Fibroblast of lung (primary cell): ENCODE measurements around the gene NUP98.

Experiments
- EZH2 ChIP-seq: IDR thresholded peaks from 2 replicates; pipeline ENCODE4 v1.5.1; 2012; ENCODE audit warnings: low read length, control low read depth, mild to moderate bottlenecking; ENCODE audit errors: missing control alignments
- TF ChIP-seq, protein P1 (sequence below), 2 donors: IDR thresholded peaks in 1 of 2; conservative IDR thresholded peaks in 1 of 2; 1 replicate in 1 of 2; 2 replicates in 1 of 2; pipeline ENCODE4 v1.5.1; 2011 to 2012; ENCODE audit warnings: low read length in 2 of 2, control low read depth in 1 of 2, inconsistent platforms in 1 of 2, low read depth in 1 of 2, mild to moderate bottlenecking in 1 of 2

DNA sequence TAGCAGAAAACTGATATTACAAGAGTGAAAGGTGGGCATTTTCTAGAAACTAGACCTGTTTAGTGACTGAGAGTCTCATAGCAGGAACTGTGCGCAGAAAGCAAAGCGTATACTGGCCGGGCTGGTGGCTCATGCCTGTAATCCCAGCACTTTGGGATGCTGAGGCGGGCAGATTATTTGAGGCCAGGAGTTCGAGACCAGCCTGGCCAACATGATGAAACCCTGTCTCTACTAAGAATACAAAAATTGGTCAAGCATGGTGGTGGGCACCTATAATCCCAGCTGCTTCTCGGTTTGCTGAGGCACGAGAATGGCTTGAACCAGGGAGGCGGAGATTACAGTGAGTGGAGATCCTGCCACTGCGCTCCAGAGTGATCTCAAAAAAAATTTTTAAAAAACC is 1.8 kb upstream of the NUP98 start:
- TF ChIP-seq, protein P1, sequence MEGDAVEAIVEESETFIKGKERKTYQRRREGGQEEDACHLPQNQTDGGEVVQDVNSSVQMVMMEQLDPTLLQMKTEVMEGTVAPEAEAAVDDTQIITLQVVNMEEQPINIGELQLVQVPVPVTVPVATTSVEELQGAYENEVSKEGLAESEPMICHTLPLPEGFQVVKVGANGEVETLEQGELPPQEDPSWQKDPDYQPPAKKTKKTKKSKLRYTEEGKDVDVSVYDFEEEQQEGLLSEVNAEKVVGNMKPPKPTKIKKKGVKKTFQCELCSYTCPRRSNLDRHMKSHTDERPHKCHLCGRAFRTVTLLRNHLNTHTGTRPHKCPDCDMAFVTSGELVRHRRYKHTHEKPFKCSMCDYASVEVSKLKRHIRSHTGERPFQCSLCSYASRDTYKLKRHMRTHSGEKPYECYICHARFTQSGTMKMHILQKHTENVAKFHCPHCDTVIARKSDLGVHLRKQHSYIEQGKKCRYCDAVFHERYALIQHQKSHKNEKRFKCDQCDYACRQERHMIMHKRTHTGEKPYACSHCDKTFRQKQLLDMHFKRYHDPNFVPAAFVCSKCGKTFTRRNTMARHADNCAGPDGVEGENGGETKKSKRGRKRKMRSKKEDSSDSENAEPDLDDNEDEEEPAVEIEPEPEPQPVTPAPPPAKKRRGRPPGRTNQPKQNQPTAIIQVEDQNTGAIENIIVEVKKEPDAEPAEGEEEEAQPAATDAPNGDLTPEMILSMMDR (conservative IDR thresholded peaks at IDR 0.05 in 1 of 2, IDR thresholded peaks at IDR 0.05 in 1 of 2; ENCODE audit: low read depth in 1 of 2, low read length in 2 of 2) = no peak
- TF ChIP-seq EZH2 = no peak
